Esophagus muscularis mucosa (tissue), 3 donors: ENCODE measurements around the gene CPLX1.

Source experiments
- CTCF ChIP-seq, 3 experiments: fragments of 200-600 bp in 2 of 3; fragments of 450-650 bp in 1 of 3; sonication (generic) in 2 of 3; IDR thresholded peaks; one replicate each; pipeline ENCODE4 v1.5.1; 2017 to 2019; ENCODE audit warnings: antibody characterized with exemption in 3 of 3, mild to moderate bottlenecking in 2 of 3, moderate library complexity in 1 of 3
- POLR2A ChIP-seq: fragments of 450-650 bp; IDR thresholded peaks from one replicate; pipeline ENCODE4 v1.6.1; 2017; ENCODE audit warnings: antibody characterized with exemption, moderate library complexity, mild to moderate bottlenecking, low read depth
- POLR2AphosphoS5 ChIP-seq, 2 donors: sonication (generic); formaldehyde crosslinking; IDR thresholded peaks; one replicate each; pipeline ENCODE4 v1.6.1; 2017; ENCODE audit warnings: antibody characterized with exemption in 2 of 2

GRCh38 chr4:869776-870175 lies 43.8 kb upstream of the CPLX1 start:
- no peak for TF ChIP-seq POLR2A
- no peak for TF ChIP-seq CTCF (IDR thresholded peaks at IDR 0.05)
- no peak for TF ChIP-seq POLR2AphosphoS5 (IDR thresholded peaks at IDR 0.05)
